GM23338 (cell line): Measurements from ENCODE around the gene GUCY1A1. TPM values are rescaled to one million over a fixed set of nuclear protein-coding genes. Genes with fewer than 3 reads are reported as not detected.

Source experiments
- ATAC-seq: fragments of 200-7000 bp; cut with Tn5 transposase; 3 replicates; pipeline ENCODE4 v1.9.1; 2020
- DNase-seq: peaks from one replicate; pipeline ENCODE4 v3.0.0-alpha.2; 2015; ENCODE audit warnings: low spot score
- H2AFZ ChIP-seq: fragments of 200-600 bp; sonication (generic); 2 replicates; pipeline ENCODE4 v1.8.0; 2016; ENCODE audit warnings: antibody characterized with exemption, mild to moderate bottlenecking, moderate library complexity
- H3F3A ChIP-seq: fragments of 200-600 bp; sonication (generic); replicated peaks from 2 replicates; pipeline ENCODE4 v1.8.0; 2017; ENCODE audit warnings: antibody characterized with exemption, mixed run types, low read depth
- H3K27ac ChIP-seq: fragments of 200-600 bp; sonication (generic); 2 replicates; pipeline ENCODE4 v1.6.1; 2016; ENCODE audit warnings: low read depth
- H3K27me3 ChIP-seq: fragments of 200-600 bp; sonication (generic); 2 replicates; pipeline ENCODE4 v1.8.0; 2016; ENCODE audit warnings: mild to moderate bottlenecking, mixed run types, moderate library complexity; ENCODE audit not compliant: insufficient read depth
- H3K36me3 ChIP-seq: fragments of 200-600 bp; sonication (generic); 2 replicates; pipeline ENCODE4 v1.8.0; 2016; ENCODE audit warnings: mild to moderate bottlenecking; ENCODE audit not compliant: insufficient read depth
- H3K4me1 ChIP-seq: fragments of 200-600 bp; sonication (generic); 2 replicates; pipeline ENCODE4 v1.8.0; 2016; ENCODE audit warnings: mild to moderate bottlenecking, moderate library complexity; ENCODE audit not compliant: insufficient read depth
- H3K4me2 ChIP-seq: fragments of 200-600 bp; sonication (generic); 2 replicates; pipeline ENCODE4 v1.7.1; 2017; ENCODE audit warnings: mixed run types
- H3K4me3 ChIP-seq: fragments of 200-600 bp; sonication (generic); 2 replicates; pipeline ENCODE4 v1.6.1; 2016; ENCODE audit warnings: mixed run types
- H3K79me2 ChIP-seq: fragments of 200-600 bp; sonication (generic); replicated peaks from 2 replicates; pipeline ENCODE4 v1.8.0; 2017; ENCODE audit warnings: mild to moderate bottlenecking; ENCODE audit not compliant: insufficient read depth
- H3K9me2 ChIP-seq: fragments of 200-600 bp; sonication (generic); 2 replicates; pipeline ENCODE4 v1.8.0; 2017; ENCODE audit not compliant: insufficient read depth
- H4K20me1 ChIP-seq: fragments of 200-600 bp; sonication (generic); replicated peaks from 2 replicates; pipeline ENCODE4 v1.8.0; 2017; ENCODE audit warnings: mild to moderate bottlenecking; ENCODE audit not compliant: insufficient read depth
- H3K27ac Mint-ChIP-seq: 2 replicates; pipeline ENCODE4 v1.8.0; 2020; ENCODE audit warnings: inconsistent platforms, mild to moderate bottlenecking, moderate library complexity, mixed read lengths
- H3K27me3 Mint-ChIP-seq: 3 replicates; pipeline ENCODE4 v1.8.0; 2022; ENCODE audit warnings: low read depth, mild to moderate bottlenecking, moderate library complexity, mixed read lengths, inconsistent platforms; ENCODE audit not compliant: insufficient read depth, poor library complexity
- H3K36me3 Mint-ChIP-seq: 3 replicates; pipeline ENCODE4 v1.8.0; 2021; ENCODE audit warnings: low read depth, mild to moderate bottlenecking, inconsistent platforms, moderate library complexity, mixed read lengths
- H3K4me1 Mint-ChIP-seq: 3 replicates; pipeline ENCODE4 v1.8.0; 2020; ENCODE audit warnings: mild to moderate bottlenecking, inconsistent platforms, mixed read lengths
- H3K4me3 Mint-ChIP-seq: 3 replicates; pipeline ENCODE4 v1.8.0; 2021; ENCODE audit warnings: moderate library complexity, mild to moderate bottlenecking, inconsistent platforms, mixed read lengths
- H3K9me3 Mint-ChIP-seq: 3 replicates; pipeline ENCODE4 v1.8.0; 2020; ENCODE audit warnings: moderate library complexity, mild to moderate bottlenecking, inconsistent platforms, mixed read lengths
- CTCF ChIP-seq, 2 experiments: fragments of 200-600 bp in 1 of 2; sonication (generic) in 1 of 2; conservative IDR thresholded peaks; 2 replicates each; pipeline versions ENCODE4 v1.5.1 to v1.6.1; 2016 to 2017; ENCODE audit warnings: antibody characterized with exemption in 2 of 2, low read depth in 2 of 2, mild to moderate bottlenecking in 2 of 2, moderate library complexity in 1 of 2
- ETS1 ChIP-seq: IDR thresholded peaks from 2 replicates; pipeline ENCODE4 v1.6.1; 2016; ENCODE audit warnings: antibody characterized with exemption
- EZH2 ChIP-seq: fragments of 200-600 bp; sonication (generic); IDR thresholded peaks from one replicate; pipeline ENCODE4 v1.8.0; 2017; ENCODE audit warnings: antibody characterized with exemption, mild to moderate bottlenecking, low read depth; ENCODE audit not compliant: unreplicated experiment
- EZH2phosphoT487 ChIP-seq: fragments of 200-600 bp; sonication (generic); IDR thresholded peaks from one replicate; pipeline ENCODE4 v1.8.1; 2018; ENCODE audit warnings: antibody characterized with exemption; ENCODE audit not compliant: unreplicated experiment
- JUNB ChIP-seq: IDR thresholded peaks from one replicate; pipeline ENCODE4 v1.6.1; 2016; ENCODE audit warnings: antibody characterized with exemption; ENCODE audit not compliant: unreplicated experiment
- NANOG ChIP-seq: IDR thresholded peaks from 2 replicates; pipeline ENCODE4 v1.6.1; 2016; ENCODE audit warnings: antibody characterized with exemption, borderline replicate concordance
- POLR2AphosphoS5 ChIP-seq: IDR thresholded peaks from 2 replicates; pipeline ENCODE4 v1.6.1; 2016; ENCODE audit warnings: antibody characterized with exemption, low read depth
- REST ChIP-seq: IDR thresholded peaks from one replicate; pipeline ENCODE4 v1.6.1; 2018; ENCODE audit warnings: antibody characterized with exemption; ENCODE audit not compliant: unreplicated experiment
- ZNF331 ChIP-seq: fragments of 250-450 bp; sonication (Bioruptor Pico); IDR thresholded peaks from 2 replicates; pipeline ENCODE4 v1.5.0; 2020; ENCODE audit warnings: low read depth, mild to moderate bottlenecking, moderate library complexity
- ZNF462 ChIP-seq: fragments of 250-450 bp; sonication (Bioruptor Pico); IDR thresholded peaks from 2 replicates; pipeline ENCODE4 v1.5.0; 2020; ENCODE audit warnings: mild to moderate bottlenecking, moderate library complexity
- polyA plus RNA-seq: library from polyadenylated mRNA; unstranded; fragments of >200 nt; fragmentation: Nextera tagmentation; extraction: Ambion mirVana; gene quantifications from 2 replicates; pipeline ENCODE4 v1.2.1, GENCODE V29; 2016
- total RNA-seq: library from RNA; depleted of rRNA; stranded (reverse); fragments of >200 nt; shearing (Covaris generic); gene quantifications from 2 replicates; pipeline ENCODE4 v1.2.3, GENCODE V29; 2014

The GUCY1A1 gene
- total and polyA plus RNA-seq, 2 experiments from 2014 or later = not detected

GRCh38 chr4:155653052-155653451 is 13.6 kb upstream of the GUCY1A1 start (continued):
- TF ChIP-seq CTCF (conservative IDR thresholded peaks at IDR 0.05; ENCODE audit: low read depth in 2 of 2) (no peak), ZNF331 (CRISPR knock-in tag) (no peak)

- no peak overlapping the region for H3K4me3 Mint-ChIP-seq
- Histone ChIP-seq H3K9me2 (no peaks in the 10 kb centered on the region), H3K4me3 (no peak overlapping the region), H3K36me3 (no peaks in the 10 kb centered on the region), H3K27ac (no peak overlapping the region), H3K27me3 (no peaks in the 10 kb centered on the region), H3K79me2 (no peaks in the 10 kb centered on the region), H3K4me1 (peaks cover 4% of the 10 kb centered on the region; the same call in 1 of the 2 replicates), H2AFZ (no peak overlapping the region), H3K4me2 (no peak overlapping the region), H3F3A (no peaks in the 10 kb centered on the region), H4K20me1 (no peaks in the 10 kb centered on the region)
- H3K4me1 Mint-ChIP-seq = peaks cover 6% of the 10 kb centered on the region
- DNase-seq = peak; percentile 11
- no peaks in the 10 kb centered on the region for H3K27me3 Mint-ChIP-seq
- no peak overlapping the region for H3K27ac Mint-ChIP-seq
- ATAC-seq = no peak; the same call in 2 of the 3 replicates
- no peaks in the 10 kb centered on the region for H3K36me3 Mint-ChIP-seq
- no peaks in the 10 kb centered on the region; the same call in 2 of the 3 replicates for H3K9me3 Mint-ChIP-seq
- no peak for TF ChIP-seq ZNF462 (CRISPR knock-in tag)
- no peak for TF ChIP-seq ETS1
- no peak for TF ChIP-seq JUNB
- no peak for TF ChIP-seq NANOG
- no peak for TF ChIP-seq REST
- no peak for TF ChIP-seq CTCF (conservative IDR thresholded peaks at IDR 0.05; ENCODE audit: low read depth in 2 of 2)
- no peak for TF ChIP-seq POLR2AphosphoS5
- no peak for TF ChIP-seq EZH2phosphoT487
- TF ChIP-seq EZH2 = no peak
Measured at GRCh38 chr4:155656025-155656424, 10.6 kb upstream of the GUCY1A1 start.
